ENCODE measurements around the gene CUL3. TPM values are rescaled to one million over a fixed set of nuclear protein-coding genes. Genes with fewer than 3 reads are reported as not detected.

The CUL3 gene
- total RNA-seq, 1 donor from 2014 or later = 98.6 TPM

Other genes starting within 250 kb of the CUL3 start
- gene FAM124B, start 183.3 kb downstream of the CUL3 start, total RNA-seq = 7.8 TPM
- gene CCDC195, start 131.0 kb upstream of the CUL3 start, total RNA-seq = not detected